ENCODE data around the gene SPECC1.

DNA sequence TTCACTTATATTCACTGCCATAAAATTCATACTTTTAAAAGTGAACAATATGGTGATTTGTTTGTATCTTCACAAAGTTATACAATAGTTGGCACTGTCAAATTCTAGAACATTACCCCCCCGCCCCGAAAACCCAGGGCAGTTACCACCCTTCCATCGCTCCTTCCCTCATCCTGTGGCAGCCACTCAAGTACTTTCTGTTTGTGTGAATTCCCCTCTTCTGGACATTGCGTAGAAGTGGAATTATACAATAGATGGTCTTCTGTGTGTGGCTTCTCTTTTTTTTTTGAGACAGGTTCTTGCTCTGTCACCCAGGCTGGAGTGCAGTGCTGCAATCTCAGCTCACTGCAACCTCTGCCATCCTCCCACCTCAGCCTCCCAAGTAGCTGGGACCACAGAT is 58.6 kb downstream of the SPECC1 start:
- TF ChIP-seq, protein P1, sequence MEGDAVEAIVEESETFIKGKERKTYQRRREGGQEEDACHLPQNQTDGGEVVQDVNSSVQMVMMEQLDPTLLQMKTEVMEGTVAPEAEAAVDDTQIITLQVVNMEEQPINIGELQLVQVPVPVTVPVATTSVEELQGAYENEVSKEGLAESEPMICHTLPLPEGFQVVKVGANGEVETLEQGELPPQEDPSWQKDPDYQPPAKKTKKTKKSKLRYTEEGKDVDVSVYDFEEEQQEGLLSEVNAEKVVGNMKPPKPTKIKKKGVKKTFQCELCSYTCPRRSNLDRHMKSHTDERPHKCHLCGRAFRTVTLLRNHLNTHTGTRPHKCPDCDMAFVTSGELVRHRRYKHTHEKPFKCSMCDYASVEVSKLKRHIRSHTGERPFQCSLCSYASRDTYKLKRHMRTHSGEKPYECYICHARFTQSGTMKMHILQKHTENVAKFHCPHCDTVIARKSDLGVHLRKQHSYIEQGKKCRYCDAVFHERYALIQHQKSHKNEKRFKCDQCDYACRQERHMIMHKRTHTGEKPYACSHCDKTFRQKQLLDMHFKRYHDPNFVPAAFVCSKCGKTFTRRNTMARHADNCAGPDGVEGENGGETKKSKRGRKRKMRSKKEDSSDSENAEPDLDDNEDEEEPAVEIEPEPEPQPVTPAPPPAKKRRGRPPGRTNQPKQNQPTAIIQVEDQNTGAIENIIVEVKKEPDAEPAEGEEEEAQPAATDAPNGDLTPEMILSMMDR (IDR thresholded peaks at IDR 0.05; ENCODE audit: low read depth, low read length, poor library complexity, severe bottlenecking), result no peak
- no peak for TF ChIP-seq EZH2phosphoT487 (IDR thresholded peaks at IDR 0.05; ENCODE audit: borderline replicate concordance, low read length)
